ENCODE measurements around the gene SLC8A1.

SLC8A1 gene

GRCh38 chr2:40369267-40370006, 82.5 kb downstream of the SLC8A1 start:
- Histone ChIP-seq H3K27ac (no peak overlapping the region), H3K4me3 (ENCODE audit: low read depth in 1 of 2, low read length in 1 of 2) (no peak overlapping the region), H3K27me3 (no peaks in the 10 kb centered on the region), H3K9me3 (no peaks in the 10 kb centered on the region), H3K36me3 (no peaks in the 10 kb centered on the region), H3K4me1 (ENCODE audit: control insufficient read depth in 1 of 2, insufficient read depth in 1 of 2, low read depth in 1 of 2, low read length in 1 of 2) (no peaks in the 10 kb centered on the region)
- TF ChIP-seq CTCF (IDR thresholded peaks at IDR 0.05) = no peak

GRCh38 chr2:40367652-40368051, 84.2 kb downstream of the SLC8A1 start:
- Histone ChIP-seq H3K4me3 (ENCODE audit: low read depth in 1 of 2, low read length in 1 of 2) (no peak overlapping the region), H3K36me3 (no peaks in the 10 kb centered on the region), H3K4me1 (ENCODE audit: control insufficient read depth in 1 of 2, insufficient read depth in 1 of 2, low read depth in 1 of 2, low read length in 1 of 2) (no peaks in the 10 kb centered on the region), H3K27me3 (no peaks in the 10 kb centered on the region), H3K27ac (no peak overlapping the region), H3K9me3 (no peaks in the 10 kb centered on the region)
- no peak for TF ChIP-seq CTCF (IDR thresholded peaks at IDR 0.05)

GRCh38 chr2:40367032-40367431, 84.9 kb downstream of the SLC8A1 start:
- no peak for TF ChIP-seq CTCF (IDR thresholded peaks at IDR 0.05)
- no peaks in the 10 kb centered on the region for H3K36me3 ChIP-seq
- no peaks in the 10 kb centered on the region for H3K4me1 ChIP-seq (ENCODE audit: control insufficient read depth in 1 of 2, insufficient read depth in 1 of 2, low read depth in 1 of 2, low read length in 1 of 2)
- no peaks in the 10 kb centered on the region for H3K27me3 ChIP-seq
- H3K9me3 ChIP-seq = no peaks in the 10 kb centered on the region
- no peak overlapping the region for H3K4me3 ChIP-seq (ENCODE audit: low read depth in 1 of 2, low read length in 1 of 2)
- H3K27ac ChIP-seq = no peak overlapping the region

- no peaks in the 10 kb centered on the region for H3K36me3 ChIP-seq
- TF ChIP-seq CTCF (IDR thresholded peaks at IDR 0.05) = no peak
- H3K4me1 ChIP-seq (ENCODE audit: control insufficient read depth in 1 of 2, insufficient read depth in 1 of 2, low read depth in 1 of 2, low read length in 1 of 2) = no peaks in the 10 kb centered on the region
- H3K27me3 ChIP-seq = no peaks in the 10 kb centered on the region
- no peak overlapping the region for H3K27ac ChIP-seq
- H3K9me3 ChIP-seq = no peaks in the 10 kb centered on the region
- no peak overlapping the region for H3K4me3 ChIP-seq (ENCODE audit: low read depth in 1 of 2, low read length in 1 of 2)
Observed at GRCh38 chr2:40364151-40364874, 87.6 kb downstream of the SLC8A1 start.

- H3K4me1 ChIP-seq (ENCODE audit: control insufficient read depth in 1 of 2, insufficient read depth in 1 of 2, low read depth in 1 of 2, low read length in 1 of 2) = no peaks in the 10 kb centered on the region
Observed at GRCh38 chr2:40363631-40364030, 88.3 kb downstream of the SLC8A1 start.

More at GRCh38 chr2:40363631-40364030, 88.3 kb downstream of the SLC8A1 start:
- Histone ChIP-seq H3K27me3 (no peaks in the 10 kb centered on the region), H3K4me3 (ENCODE audit: low read depth in 1 of 2, low read length in 1 of 2) (no peak overlapping the region), H3K36me3 (no peaks in the 10 kb centered on the region), H3K27ac (no peak overlapping the region), H3K9me3 (no peaks in the 10 kb centered on the region)
- no peak for TF ChIP-seq CTCF (IDR thresholded peaks at IDR 0.05)
